CD4-positive, alpha-beta T cell treated with Interleukin-17A for 1 hour (primary cell): ENCODE measurements around the gene BNIP5.

Experiments used
- DNase-seq: peaks from one replicate; pipeline ENCODE4 v3.0.0-alpha.2; 2020

Gene BNIP5

GRCh38 chr6:36336779-36337241 lies at the start of gene BNIP5:
TSS of gene BNIP5 (minus strand) at chr6:36336888. CDS start at chr6:36330690, 6,198 bp downstream.
- DNase-seq: peak; percentile 31

GRCh38 chr6:36384095-36384494 lies 47.4 kb upstream of the BNIP5 start:
- DNase-seq: no peak

- no peak for DNase-seq
These were observed 46.9 kb upstream of the BNIP5 start for GRCh38 chr6:36383606-36384005.

DNA sequence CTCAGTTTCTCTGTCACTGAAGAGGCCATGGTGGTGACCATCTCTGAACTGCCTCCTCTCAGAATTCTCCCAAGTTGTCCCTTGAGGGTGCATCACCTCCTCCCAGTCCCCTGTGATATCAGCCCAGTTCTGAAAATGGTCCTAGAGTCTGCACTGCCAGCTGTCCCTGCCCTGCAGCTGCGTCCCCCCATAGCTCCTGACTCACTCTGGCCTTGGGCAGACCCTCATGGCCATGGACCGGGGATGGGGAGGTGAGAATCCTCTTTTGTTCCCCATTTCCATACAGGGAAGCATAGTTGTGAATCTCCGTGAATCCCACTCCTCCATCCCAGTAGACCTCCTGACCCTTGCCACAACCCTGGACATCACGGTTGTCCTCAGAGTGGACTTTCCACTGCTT lies 46.3 kb upstream of the BNIP5 start:
- no peak for DNase-seq

DNA sequence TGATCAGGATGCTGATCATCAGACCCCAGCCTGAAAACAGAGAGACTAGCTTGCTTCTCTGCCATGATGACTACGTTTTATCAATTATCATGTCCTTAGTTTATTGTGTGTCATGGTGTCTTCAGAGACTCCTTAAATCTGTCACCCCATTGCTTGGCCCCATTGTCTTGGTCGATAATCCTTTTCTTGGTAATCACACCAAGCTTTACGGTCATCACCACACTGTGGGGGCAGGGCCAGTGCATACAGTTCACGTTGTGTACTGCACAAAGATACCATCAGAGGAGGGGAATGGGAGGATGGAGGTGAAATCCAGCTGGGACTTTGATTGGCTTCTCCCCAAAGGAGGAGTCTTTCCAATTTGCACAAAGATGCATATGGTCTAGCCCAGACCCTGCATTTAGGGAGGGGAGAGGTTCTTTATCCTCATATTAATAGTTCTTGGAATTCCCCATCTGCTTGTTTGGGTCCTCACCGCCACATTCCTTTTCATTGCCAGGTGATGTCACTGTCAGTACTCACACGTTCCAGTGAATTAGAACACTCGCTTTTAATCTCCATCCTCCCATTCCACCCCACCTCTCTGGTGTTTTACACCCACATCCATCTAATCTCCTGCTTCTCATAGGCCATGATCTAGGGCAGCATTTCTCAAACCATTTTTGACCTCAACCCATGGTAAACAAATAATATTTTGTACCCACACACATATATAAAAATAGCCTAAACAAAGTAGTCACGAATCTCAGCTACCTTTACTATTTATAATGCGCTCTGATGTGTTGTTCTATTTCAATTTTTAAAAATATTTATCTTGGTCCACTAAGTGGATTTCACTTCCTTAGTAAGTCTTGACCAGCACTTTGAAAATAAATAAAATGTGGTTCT lies 45.1 kb upstream of the BNIP5 start:
- DNase-seq: no peak

GRCh38 chr6:36380166-36380565 lies 43.5 kb upstream of the BNIP5 start:
- DNase-seq: no peak

GRCh38 chr6:36378936-36379335 lies 42.2 kb upstream of the BNIP5 start:
- no peak for DNase-seq

DNA sequence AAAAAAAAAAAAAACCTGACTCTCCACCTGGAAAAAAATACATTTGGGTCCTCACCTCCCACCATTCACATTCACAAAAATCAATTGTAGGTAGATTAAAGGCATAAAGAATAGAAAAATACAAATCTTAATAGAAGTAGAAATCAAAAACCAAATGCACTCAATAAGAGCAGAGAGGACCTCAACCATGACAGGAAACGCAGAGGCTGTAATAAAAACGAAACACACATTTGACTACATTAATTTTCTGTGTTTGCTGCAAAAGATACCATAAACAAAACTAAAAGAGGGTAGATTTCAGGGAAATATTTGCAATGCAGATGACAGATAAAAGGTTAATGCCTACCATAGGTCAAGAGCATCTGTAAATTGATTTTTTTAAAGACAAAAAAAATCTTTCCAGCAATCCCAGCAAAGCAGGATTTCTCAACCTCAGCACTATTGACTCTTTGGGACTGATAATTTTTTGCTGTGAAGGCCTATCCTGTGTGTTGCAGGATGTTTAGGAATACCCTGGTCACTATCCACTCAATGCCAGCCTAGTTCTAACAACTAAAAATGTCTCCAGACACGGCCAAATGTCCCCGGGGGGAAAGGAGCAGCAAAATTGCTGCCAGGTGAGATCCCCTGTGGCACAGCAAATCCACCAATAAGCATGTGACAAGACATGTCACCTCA lies 41.7 kb upstream of the BNIP5 start:
- no peak for DNase-seq

- no peak for DNase-seq
These were observed 40.9 kb upstream of the BNIP5 start for GRCh38 chr6:36377594-36377993.

DNA sequence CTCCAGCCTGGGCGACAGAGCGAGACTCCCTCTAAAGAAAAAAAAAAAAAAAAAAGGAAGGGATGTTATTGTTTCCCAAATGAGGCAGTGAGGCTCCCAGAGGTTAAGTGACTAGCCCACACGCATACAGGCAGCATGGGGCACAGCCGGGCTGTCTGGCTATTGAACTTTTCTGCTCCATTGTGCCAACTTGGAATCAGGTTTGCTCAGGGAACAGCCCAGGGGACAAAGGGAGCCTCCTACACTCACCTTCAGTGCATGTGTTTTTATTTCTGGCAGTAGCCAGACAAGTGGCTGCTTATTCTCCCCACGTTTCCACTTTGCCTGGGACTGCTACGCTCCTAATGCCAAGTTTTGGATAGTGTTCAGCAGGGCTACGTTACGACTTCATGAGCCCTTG lies 40.1 kb upstream of the BNIP5 start:
- no peak for DNase-seq

GRCh38 chr6:36376183-36376582 lies 39.5 kb upstream of the BNIP5 start:
- DNase-seq: no peak

GRCh38 chr6:36375644-36376155 lies 39.0 kb upstream of the BNIP5 start:
- no peak for DNase-seq

DNA sequence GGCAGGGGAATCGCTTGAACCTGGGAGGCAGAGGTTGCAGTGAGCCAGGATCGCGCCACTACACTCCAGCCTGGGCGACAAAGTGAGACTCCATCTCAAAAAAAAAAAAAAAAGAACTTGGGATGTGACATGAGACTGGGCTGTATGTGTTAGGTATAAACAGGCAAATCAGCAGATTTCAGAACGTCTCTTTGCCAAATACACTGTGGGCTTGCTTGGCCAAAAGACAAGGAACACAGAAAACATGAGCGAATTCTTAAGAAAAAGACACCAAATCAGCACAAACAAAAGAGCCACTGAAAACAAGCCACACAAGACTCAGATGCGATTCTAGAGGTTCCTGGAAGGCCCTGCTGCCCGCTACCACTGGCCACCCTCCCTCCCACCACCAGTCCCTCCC lies 38.3 kb upstream of the BNIP5 start:
- DNase-seq: no peak

DNA sequence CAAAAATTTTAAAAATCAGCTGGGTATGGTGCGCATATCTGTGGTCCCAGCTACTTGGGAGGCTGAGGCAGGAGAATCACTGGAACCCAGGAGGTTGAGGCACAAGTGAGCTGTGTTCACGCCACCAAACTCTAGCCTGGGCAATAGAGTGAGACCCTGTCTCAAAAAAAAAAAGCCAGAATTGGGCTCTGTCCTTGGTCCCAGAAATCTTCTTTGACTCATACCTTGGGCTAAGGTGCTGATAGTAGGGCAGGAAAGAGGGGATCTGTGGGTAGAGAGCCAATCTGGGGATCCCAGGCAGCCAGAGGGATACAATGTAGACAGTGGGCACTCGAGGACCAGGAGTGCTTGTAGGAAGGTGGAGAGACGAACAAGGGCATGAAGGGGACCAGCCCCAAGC lies 37.5 kb upstream of the BNIP5 start:
- DNase-seq: no peak

- no peak for DNase-seq
These were observed 36.8 kb upstream of the BNIP5 start for GRCh38 chr6:36373368-36374019.

DNA sequence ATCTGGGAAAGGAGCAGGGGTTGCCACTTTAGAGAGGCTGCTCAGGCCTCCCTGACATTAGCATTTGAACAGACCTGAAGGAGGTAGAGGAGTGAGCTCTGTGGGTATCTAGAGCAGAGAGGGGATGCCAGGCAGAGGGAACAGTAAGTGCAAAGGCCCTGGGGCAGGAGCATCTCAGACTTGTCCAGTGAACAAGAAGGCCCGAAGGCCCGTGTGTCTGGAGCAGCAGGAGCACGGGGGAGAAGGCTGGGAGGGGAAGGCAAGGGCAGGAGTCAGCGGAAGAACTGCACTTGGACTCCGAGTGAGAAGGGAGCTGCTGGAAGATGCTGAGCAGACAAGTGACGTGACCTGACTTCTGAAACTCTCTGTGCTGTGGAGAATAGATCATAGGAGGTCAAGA lies 35.4 kb upstream of the BNIP5 start:
- DNase-seq: no peak

DNA sequence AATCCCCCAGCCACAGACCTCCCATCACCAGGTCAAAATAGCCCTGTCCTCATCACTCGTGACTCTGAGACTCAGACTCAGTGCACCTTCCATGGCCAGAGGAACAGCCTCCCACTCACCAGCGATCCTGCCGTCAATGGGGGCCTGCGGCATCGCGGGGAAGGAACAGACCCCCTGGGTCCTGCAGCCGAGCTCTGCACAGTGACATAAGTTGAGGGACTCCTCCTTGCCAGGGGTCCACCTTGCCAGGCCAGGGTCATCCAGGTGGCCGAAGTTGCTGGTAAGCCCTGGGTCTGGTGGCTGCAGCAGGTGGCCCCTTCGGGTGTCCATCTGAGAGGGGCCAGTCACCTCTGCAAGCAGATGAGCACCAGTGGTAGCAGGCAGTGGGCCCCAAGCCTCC lies 34.5 kb upstream of the BNIP5 start:
- DNase-seq: no peak

GRCh38 chr6:36370638-36371037 lies 34.0 kb upstream of the BNIP5 start:
- DNase-seq: no peak

DNA sequence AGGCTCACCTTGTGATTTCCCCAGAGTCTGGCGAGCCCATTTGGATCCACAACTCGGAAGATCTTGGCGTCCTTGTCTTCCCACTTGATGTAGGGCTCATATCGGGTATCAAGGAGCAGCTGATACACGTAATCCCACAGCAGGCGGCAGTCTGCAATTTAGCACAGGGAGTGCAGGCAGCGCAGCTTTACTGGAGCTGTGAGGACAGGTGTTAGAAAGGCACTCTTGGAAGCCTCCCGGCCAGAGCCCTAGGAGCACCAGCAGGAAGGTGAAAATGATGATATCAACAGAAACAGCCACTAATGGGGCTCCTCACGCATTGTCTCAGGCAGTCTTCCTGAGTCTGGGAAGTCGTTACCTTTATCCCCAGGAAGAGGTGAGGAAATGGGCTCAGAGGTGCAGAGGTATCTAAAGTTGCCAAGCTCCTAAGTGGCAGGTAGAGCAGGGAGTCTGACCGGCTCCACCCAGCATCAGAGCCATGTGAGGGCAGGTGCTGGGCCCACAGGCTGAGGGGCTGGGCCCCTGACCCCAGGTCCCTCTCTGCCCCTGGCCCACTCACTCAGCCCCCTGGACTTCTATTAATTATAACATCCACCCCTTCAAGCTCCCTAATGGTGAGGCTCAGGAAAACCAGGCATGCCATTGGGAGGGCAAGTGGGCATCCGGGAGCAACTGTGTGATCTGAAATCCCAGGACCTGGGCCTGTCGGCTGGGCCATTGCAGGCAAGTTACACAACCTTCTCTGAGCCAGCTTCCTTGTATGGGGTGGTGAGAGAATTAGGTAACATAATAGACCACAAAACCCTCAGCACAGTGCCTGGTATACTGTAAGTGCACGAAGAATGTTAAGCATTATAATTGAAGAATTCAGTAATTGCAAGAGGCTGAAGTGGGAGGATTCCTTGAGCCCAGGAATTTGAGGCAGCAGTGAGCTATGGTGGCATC lies 32.5 kb upstream of the BNIP5 start:
- DNase-seq: no peak

GRCh38 chr6:36368421-36368820 lies 31.7 kb upstream of the BNIP5 start:
- DNase-seq: no peak

DNA sequence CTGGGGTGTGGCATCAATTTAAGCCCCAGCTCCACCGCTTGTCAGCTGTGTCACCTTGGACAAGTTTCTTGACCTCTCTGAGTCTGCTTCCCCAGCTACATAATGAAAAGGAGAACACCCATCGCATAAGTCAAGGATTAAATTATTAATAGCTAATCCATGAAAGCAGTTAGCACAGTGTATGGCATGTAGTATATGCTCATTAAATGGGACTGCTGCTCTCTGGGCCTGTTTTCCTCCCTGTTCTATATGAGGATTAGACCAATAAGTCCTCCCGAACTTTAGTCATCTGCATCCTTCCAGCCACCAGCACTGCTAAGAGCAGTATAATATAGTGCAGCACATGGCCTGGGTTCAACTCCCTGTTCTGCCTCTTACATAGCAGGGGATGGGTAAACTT lies 31.1 kb upstream of the BNIP5 start:
- DNase-seq: no peak
